Fibroblast of peridontal ligament (primary cell): ENCODE data around the gene ABHD2.
"Not testable (repeated sequence)": the region's sequence is repeated elsewhere in the genome, so short reads cannot be mapped to it uniquely, and the experiment has no call there.

Source experiments
- DNase-seq: peaks from one replicate; pipeline ENCODE4 v3.0.0-alpha.2; 2010; ENCODE audit errors: extremely low read depth

Gene ABHD2, protein sequence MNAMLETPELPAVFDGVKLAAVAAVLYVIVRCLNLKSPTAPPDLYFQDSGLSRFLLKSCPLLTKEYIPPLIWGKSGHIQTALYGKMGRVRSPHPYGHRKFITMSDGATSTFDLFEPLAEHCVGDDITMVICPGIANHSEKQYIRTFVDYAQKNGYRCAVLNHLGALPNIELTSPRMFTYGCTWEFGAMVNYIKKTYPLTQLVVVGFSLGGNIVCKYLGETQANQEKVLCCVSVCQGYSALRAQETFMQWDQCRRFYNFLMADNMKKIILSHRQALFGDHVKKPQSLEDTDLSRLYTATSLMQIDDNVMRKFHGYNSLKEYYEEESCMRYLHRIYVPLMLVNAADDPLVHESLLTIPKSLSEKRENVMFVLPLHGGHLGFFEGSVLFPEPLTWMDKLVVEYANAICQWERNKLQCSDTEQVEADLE

DNA sequence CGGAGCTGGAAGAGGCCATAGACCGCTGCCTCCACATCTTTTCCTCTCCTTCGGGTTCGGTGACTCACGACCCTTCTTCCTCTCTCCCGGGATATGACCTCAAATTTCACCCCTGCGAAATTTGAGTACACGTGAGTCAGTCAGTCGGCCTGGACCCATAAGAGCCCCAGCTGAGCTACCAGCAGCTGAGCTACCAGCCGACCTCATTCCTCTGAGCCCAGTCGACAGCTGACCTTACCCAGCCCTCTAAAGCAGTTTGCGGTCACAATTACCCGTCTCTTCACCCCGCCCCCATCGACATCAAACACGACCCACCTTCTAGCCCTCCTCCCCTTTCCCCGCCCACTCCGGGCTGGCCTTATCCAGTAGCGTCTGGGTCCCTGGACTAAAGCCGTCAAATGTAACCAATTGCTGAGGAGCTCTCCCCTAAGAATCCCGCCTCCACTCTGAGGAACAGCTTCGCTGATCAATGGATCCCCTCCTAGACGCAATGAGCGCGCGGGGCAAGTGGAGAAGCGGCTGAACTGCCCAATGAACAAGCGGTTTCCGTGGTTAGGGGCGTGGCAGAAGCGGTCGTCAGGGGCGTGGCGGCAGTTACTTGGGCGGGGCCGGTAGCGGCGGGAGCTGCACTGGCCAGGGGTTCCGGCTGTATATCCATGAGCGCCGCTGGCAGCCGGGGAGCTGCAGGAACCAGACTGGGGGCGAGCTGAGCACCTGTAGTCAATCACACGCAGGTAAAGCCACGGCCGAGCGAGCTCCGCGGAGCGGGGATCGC, at the start of gene ABHD2:
Gene ABHD2, plus strand, starts transcription at position 627 of the 775 bp plus-strand sequence. CDS start 27,872 bp downstream, outside the sequence.
- DNase-seq: peak; percentile 100

DNA sequence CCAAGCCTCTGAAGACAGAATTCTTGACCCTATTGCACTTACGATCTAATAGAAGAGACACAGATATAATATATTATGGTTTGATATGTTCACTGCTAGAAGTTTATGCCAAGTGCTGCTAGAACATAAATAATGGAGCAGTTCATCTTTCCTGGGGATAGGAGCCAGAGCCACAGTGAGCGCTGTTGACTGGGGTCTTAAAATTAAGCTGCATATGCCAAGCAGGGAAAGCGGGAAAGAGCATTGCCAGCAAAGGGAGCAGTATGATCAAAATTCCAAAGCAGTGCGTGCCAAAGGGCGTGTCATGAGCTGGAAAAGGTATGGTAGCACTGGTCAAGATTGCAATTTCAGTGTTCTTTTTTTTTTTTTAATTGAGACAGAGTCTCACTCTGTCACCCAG, 49.1 kb upstream of the ABHD2 start:
- DNase-seq: no peak

DNA sequence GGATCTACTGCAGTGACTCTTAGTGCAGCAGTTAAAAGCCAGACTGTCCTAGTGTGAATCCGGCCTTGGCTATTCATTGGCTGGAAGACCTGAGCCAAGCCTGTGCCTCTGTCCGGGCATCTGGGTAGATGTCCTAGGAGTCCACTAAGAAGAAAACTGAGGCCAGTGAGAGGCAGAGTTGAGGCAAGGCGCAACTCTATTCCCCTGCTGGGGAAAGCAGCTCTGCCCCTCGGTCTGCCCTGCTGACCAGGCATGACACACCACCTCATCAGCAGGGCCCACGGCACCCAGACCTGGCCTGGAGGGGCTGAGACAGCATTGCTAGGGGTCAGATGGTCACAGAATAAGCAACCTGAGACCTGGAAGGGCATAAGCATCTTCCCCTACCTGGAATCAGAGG, 46.7 kb upstream of the ABHD2 start:
- no peak for DNase-seq

DNA sequence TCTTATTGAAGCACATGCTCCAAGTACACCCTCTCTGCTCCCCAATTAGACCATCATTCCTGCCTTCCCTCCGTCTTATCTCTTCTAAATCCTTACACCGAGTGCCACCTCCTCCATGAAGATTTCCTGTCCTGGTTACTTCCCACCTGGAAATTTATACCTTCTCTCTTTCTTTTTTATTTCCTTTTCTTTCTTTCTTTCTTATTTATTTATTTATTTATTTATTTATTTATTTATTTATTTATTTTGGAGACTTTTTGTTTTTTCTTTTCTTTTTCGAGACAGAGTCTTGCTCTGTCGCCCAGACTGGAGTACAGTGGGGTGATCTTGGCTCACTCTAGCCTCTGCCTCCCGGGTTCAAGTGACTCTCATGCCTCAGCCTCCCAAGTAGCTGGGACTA, 45.9 kb upstream of the ABHD2 start:
- no peak for DNase-seq

DNA sequence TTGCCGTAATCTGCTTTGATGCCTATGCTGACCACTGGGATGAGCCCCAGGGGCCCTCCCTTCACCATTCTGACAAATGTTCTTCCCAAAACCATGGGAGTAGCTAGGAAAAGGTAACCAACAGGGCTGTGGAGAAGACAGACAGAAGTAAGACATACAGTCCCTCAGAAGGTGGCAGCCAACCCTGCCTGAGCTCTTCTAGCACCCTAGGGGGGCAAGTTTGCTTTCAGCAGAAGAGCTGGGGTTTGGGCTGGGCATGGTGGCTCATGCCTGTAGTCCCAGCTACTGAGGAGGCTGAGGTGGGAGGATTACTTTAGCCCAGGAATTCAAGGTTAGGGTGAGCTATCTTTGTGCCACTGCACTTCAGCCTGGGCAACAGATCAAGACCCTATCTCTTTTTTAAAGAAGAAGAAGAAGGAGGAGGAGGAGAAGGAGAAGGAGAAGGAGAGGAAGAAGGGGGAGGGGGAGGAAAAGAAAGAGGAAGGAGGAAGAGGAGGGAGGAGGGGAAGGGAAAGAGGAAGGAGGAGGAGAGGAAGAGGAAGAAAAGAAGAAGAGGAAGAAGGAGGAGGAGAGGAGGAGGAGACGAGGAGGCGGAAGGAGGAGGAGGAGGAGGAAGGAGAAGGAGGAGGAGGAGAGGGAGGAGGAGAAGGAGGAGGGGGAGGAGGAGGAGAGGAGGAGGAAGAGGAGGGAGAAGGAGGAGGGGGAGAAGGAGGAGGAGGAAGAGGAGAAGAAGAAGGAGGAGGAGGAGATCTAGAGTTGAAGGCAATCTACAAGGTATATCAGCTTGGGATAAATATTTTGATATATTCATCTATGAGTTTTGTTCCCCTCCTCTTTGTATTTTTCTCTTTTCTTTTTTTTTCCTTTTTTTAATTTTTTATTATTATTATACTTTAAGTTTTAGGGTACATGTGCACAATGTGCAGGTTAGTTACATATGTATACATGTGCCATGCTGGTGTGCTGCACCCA, 44.9 kb upstream of the ABHD2 start:
- no peak for DNase-seq

DNA sequence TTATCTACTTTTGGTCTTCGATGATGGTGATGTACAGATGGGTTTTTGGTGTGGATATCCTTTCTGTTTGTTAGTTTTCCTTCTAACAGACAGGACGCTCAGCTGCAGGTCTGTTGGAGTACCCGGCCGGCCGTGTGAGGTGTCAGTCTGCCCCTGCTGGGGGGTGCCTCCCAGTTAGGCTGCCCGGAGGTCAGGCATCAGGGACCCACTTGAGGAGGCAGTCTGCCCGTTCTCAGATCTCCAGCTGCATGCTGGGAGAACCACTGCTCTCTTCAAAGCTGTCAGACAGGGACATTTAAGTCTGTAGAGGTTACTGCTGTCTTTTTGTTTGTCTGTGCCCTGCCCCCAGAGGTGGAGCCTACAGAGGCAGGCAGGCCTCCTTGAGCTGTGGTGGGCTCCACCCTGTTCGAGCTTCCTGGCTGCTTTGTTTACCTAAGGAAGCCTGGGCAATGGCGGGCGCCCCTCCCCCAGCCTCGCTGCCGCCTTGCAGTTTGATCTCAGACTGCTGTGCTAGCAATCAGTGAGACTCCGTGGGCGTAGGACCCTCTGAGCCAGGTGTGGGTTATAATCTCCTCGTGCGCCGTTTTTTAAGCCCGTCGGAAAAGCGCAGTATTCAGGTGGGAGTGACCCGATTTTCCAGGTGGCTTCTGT, 39.1 kb upstream of the ABHD2 start:
- not testable (repeated sequence) for DNase-seq

DNA sequence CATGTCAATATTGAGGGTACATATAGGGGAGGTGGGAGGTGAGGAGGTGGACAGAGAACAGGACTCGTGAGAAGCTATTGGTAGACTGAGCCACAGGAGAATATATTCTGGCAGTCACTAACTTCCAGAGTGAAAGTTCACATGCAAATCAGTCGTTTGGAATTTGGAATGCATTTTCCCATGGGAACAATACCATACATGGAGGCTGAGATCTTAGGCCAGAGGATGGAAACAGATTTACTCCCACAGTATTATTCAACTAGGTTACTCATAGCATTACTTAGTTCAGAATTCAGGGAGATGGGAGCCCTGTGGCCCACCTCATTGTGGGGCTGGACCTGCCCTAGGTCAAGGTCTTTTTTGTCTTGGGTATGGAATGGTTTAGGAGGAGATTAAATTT, 36.4 kb upstream of the ABHD2 start:
- DNase-seq: peak; percentile 99

DNA sequence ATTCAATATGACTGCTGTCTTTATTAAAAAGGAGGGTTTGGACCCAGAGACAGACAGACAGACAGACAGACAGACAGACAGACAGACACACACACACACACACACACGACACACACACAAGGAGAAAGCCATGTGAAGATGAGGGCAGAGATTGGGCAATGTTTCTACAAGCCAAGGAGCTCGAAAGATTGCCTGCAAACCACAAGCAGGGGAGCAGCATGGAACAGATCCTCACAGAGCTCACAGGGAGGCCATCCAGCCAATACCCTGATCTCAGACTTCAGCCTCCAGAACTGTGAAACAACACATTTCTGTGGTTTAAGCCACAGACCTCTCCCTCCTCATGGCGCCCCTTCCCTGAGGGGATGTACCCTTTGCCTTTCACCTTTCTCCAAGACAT, 35.8 kb upstream of the ABHD2 start:
- peak; percentile 98 for DNase-seq

DNA sequence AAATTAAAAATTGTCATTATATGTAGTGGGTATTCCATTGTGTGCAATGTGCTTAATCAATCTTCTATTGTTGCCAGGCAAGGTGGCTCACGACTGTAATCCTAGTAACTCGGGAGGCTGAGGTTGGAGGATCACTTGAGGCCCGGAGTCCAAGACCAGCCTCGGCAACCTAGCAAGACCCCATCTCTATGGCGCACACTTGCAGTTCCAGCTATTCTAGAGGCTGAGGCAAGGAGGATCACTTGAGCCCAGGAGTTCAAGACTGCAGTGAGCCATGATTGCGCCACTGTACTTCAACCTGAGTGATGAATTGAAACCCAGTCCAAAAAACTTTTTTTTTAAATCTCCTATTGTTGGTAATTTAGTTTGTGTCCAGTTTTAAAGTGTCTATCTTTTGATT, 33.4 kb upstream of the ABHD2 start:
- DNase-seq: no peak

DNA sequence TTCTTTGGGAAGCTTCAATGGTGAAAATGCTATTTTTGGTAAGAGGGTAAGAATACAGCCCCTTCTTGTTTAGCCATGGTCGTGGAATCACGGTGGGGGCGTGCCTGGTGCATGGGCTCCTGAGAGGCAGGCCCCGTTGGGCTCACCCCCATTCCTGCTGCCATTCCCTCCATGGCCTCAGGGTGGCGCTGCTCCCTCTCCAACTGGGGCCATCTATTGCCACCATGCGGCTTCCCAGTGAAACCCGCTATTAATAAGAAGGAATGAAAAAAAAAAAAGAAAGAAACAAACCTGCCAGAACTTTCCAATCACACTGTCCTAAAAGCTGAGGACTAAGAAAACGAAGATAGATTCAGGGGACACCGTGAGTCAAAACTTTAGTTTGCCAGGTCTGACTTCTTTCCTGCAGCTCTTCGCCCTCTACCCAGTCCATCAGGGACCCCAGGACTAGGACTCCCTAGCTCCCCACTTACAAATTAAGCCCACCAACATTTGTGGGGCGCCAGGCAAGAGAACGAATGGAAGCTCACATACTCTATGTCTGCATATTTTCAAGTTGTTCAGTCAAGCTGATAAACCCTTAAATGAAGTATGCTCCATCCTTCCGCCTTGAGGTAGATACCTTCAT, 30.6 kb upstream of the ABHD2 start:
- peak; percentile 72 for DNase-seq

DNA sequence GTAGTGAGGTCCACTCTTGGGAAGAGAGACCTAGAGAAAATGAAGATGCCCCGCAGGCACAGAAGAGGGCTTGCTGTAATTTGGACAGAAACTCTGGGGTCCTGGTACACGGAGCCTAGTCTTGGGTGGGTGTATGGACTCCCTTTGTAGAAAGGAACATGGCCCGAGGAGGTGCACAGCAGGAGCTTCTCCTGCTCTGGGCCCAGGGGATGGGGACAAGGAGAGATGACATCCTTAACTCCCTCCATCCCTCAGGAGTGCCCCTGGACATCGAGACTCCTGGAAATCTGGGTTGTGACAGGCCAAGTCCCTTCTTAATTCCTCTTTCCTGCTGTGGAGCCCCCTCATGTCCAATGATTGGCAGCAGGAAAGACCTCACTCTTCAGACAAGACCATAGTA, 29.9 kb upstream of the ABHD2 start:
- no peak for DNase-seq

DNA sequence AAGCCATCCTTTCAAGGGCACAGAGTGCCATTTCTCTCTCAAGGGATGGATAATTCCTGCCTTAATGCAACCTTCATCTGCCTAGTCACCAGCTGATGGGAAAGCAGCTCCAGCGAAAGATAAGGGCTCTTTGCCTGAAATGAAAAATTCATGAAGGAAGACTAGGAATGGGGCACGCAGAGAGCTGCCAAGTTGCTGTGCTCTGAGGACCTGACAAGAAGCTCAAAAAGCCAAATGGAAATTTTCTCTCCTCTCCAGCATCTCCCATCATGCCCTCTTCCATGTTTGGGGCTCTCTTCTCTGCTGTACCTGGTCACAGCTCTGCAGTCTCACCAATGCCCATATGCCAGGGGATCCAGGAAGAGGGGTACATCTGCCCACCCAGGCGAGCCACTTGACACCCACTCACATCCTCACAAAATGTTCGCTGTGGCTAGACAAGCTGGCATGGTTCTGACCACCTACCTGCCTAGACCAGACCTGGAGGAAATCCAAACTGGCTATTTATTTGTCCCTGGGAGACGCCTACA, 29.3 kb upstream of the ABHD2 start:
- DNase-seq: no peak

DNA sequence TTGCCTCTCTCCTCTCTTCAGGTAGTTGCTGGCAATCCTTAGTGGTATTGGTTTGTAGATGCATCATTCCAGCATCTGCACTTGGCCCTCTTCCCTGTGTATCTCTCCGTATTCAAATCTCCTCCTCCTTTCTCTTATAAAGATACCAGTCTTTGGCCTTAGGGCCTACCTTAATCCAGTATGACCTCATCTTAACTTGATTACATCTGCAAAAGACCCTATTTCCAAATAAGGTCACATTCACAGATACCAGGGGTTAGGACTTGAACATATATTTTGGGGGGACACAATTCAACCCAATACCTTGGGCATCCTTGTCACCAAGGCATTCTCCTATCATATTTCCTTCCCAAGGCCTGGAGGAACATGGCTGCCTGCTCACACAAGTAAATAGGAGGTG, 22.0 kb upstream of the ABHD2 start:
- no peak for DNase-seq

DNA sequence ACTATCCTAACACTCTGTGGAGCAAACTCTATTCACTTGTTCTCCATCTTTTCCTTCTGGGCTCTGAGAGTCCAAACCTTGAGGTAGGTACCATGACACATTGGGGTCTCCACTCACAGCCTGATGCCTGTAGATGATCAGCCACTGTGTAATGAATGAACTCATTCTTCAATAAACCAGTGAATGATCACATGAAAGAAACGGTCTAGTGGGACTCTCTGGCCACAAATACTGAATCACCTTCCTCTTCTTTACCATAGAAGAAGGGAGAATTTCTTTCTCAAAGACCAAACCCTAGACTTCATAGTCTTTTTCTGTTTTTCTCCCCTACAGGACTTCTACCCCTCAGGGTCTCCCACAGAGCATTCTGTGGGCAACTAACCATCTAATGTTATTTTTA, 20.5 kb upstream of the ABHD2 start:
- no peak for DNase-seq

DNA sequence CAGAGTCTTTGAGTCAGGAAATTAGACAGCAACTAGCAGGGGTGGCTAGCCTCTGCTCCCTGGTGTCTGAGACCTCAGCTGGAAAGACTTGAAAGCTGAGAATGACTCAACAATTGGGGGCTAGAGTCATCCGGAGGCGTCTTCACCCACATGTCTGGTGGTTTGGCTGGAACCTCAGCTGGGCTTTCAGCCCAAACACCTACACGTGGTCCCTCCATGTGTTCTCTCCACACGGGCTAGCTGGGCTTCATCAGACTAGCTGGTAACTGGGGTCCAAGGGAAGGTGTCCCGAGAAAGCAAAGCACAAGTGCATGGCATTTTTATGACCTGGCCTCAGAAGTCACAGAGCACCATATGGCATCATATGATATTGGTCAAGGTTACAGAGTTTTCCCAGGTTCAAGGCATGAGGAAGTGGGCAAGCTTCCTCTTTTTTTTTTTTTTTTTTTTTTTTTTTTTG, 19.9 kb upstream of the ABHD2 start:
- DNase-seq: peak; percentile 92

DNA sequence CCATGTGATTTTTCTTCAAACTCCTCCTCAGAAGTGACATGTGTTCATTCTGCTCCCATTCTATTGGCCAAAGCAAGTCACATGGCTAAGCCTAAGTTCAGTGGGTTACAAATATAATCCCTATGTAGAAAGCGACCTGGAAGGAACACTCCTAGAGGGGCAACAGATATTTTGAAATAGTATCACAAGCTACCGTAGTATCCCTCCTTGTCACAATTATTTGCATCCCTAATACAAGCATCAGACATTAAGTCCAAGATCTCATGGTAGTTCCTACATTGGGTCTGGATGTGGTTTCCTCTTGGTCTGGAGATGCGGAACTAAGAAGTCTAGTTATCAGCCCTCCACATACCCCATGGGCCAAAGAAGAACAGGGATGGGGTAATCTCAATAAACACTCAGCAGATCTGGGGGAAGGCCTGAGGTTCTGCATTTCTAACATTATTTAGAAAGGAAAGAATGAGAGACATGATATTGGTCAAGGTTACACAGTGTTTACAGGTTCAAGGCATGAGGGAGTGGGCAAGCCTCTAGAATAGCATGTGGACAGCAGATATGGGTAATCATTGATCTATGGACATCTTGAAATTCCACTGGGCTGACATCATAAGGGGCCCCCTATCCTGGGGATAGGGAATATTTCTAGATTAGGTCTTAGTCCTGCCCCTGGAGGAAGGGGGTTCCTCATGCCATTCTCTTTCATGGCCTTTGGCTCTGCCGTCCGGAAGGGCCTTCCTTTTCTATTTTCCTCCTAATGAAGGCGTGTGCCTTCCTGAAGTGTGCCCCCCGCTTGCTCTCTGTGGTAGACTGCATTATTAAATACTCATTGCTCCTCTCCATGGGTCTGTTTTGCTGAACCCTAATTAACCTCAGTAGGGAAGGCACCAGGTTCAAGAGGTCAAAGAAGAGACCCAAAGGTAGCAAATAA, 17.8 kb upstream of the ABHD2 start:
- no peak for DNase-seq

DNA sequence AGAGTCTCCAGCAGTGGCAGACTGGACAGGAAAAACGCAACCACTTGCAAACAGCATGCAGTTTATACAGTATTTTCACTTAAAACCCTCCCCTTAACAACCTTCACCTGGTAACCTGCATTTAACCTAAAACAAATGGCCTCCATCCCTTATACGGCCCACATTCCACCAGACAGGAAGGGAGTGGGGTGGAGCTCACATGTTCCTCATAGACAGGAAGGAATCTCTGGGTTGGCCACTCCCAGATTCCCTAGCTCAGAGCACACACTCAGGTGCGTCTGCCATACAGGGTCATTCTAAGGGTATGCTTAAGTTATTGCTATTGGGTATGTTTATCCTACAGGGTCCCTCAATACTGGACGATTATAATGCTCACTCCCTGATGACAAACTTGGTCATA, 16.8 kb upstream of the ABHD2 start:
- no peak for DNase-seq

DNA sequence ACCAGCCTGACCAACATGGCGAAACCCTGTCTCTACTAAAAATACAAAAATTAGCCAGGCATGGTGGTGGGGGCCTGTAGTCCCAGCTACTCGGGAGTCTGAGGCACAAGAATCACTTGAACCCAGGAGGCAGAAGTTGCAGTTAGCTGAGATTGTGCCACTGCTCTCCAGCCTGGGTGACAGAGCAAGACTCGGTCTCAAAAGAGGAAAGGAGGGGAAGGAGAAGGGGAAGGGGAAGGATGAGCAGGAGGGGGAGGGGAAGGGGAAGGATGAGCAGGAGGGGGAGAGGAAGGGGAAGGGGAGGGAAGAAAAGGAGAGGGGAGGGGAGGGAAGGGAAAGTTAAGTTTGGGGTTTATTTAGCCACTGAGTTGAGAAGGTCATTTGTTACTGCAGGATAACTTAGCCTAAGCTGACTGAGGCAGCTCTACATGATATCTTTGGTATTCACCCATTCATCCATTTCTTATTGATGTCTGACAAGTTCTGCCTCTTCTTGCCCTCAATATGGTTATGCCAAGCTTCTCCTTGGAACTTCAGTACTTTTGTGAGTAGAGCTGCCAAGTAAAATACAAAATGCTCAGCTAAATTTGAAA, 15.9 kb upstream of the ABHD2 start:
- DNase-seq: no peak

DNA sequence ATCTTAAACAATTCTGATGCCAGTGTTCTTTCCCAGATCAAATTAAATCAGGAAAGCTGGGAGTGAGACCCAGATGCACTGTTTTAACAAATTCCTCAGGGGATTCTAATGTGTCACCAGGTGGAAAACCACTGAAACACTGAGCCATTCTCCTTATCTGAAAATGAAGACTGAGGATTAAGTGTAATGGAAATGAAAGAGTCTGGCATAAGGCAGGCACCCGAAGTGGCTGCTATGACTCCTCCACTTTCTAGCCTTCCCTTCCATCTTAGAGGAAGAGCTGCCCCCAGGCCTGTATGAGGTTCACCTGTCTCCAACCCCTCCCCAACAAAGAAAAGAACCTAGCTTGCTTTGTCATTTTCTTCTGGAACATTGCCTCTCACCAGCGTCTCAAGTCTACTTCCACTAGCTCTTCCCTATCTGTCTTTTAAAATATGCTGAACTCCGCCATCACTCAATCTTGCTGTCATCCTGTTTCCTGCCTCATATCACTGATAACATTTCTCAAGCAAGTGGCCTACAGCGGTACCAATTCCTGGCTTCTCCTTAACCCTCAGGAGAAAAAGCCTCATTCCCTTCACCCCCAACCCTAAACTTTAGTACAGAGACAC, 13.7 kb upstream of the ABHD2 start:
- DNase-seq: no peak
